Mucosa of descending colon (tissue), 3 donors: Measurements from ENCODE around the gene HRG. TPM values are rescaled to one million over a fixed set of nuclear protein-coding genes. Genes with fewer than 3 reads are reported as not detected.

ENCODE experiments used
- ATAC-seq: fragments of 200-7000 bp; cut with Tn5 transposase; one replicate; pipeline ENCODE4 v1.9.1; 2020; ENCODE audit warnings: mild to moderate bottlenecking, moderate library complexity
- DNase-seq, 3 donors: peaks; one replicate each; pipeline ENCODE4 v3.0.0-alpha.2; 2020
- H3K36me3 ChIP-seq: fragments of 200-600 bp; one replicate; pipeline ENCODE4 v1.8.0; 2021; ENCODE audit warnings: low read depth, mild to moderate bottlenecking
- H3K4me1 ChIP-seq: fragments of 200-600 bp; one replicate; pipeline ENCODE4 v1.8.0; 2021; ENCODE audit warnings: low read depth, mild to moderate bottlenecking
- H3K4me3 ChIP-seq: fragments of 200-600 bp; one replicate; pipeline ENCODE4 v1.8.0; 2021; ENCODE audit warnings: mild to moderate bottlenecking
- H3K9me3 ChIP-seq: fragments of 200-600 bp; one replicate; pipeline ENCODE4 v1.8.0; 2021; ENCODE audit warnings: mild to moderate bottlenecking
- intact Hi-C, 2 donors: fragments of 100-400 bp; cut with DNase I in 1 of 2; cut with micrococcal nuclease in 1 of 2; formaldehyde crosslinking; loops; one replicate each; pipeline versions ENCODE4 v1.11.0 to v1.11.1; 2022; cut with DNase I, micrococcal nuclease
- total RNA-seq, 3 donors: library from RNA; stranded (reverse); fragmentation: NEBNext Ultra II Directional in 2 of 3; extraction: Animal tissue kit (Norgen Biotek cat#: 25700) in 2 of 3; gene quantifications; one replicate each; pipeline versions ENCODE4 v1.2.1 to v1.2.4, GENCODE V29; 2021 to 2023
- TF ChIP-seq, protein P1 (sequence below): fragments of 200-600 bp; IDR thresholded peaks from one replicate; pipeline ENCODE4 v1.8.0; 2022; ENCODE audit warnings: antibody characterized with exemption, mild to moderate bottlenecking
- donor health status: DM: no; HTN: no; CAD: no; lungs with moderate emphysema.
- donor health status: DM: no; HTN: no; CAD: no.
- donor health status: DM: no; HTN: yes; CAD: no.

Gene HRG
- total RNA-seq, 3 donors from 2014 or later, result not detected

DNA sequence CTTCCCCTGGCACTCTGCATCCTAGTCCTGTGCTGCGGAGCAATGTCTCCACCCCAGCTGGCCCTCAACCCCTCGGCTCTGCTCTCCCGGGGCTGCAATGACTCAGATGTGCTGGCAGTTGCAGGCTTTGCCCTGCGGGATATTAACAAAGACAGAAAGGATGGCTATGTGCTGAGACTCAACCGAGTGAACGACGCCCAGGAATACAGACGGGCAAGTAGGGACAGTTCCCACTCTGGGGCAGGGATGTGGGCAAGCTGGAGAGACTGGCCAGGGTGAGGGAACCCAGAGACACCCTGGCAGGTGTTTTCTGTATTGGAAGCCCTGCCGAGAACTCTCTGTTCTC is 25.4 kb upstream of the HRG start:
- DNase-seq, result no peak
- intact Hi-C loops, result no loop called here

DNA sequence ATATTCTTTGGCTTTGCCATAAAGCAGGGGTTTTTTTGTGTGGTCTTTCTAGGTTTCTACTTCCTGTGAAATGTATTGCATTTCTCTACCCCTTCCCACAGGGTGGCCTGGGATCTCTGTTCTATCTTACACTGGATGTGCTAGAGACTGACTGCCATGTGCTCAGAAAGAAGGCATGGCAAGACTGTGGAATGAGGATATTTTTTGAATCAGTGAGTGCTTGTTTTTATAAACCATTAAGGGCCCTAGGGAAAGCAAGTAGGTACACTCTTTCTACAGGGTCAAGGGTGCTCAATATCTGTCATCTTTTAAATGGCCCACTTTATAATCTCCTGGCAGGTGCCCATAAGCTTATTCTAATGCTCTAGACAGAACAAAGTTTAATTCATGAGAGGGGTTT is 24.9 kb upstream of the HRG start:
- no peak for ATAC-seq
- peaks cover 9% of the 10 kb centered on the region for H3K4me1 ChIP-seq
- intact Hi-C loops, result no loop called here

More for the DNA sequence above, 25.4 kb upstream of the HRG start:
- TF ChIP-seq, protein P1, sequence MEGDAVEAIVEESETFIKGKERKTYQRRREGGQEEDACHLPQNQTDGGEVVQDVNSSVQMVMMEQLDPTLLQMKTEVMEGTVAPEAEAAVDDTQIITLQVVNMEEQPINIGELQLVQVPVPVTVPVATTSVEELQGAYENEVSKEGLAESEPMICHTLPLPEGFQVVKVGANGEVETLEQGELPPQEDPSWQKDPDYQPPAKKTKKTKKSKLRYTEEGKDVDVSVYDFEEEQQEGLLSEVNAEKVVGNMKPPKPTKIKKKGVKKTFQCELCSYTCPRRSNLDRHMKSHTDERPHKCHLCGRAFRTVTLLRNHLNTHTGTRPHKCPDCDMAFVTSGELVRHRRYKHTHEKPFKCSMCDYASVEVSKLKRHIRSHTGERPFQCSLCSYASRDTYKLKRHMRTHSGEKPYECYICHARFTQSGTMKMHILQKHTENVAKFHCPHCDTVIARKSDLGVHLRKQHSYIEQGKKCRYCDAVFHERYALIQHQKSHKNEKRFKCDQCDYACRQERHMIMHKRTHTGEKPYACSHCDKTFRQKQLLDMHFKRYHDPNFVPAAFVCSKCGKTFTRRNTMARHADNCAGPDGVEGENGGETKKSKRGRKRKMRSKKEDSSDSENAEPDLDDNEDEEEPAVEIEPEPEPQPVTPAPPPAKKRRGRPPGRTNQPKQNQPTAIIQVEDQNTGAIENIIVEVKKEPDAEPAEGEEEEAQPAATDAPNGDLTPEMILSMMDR, result no peak
- no peak overlapping the region for H3K4me3 ChIP-seq
- no peaks in the 10 kb centered on the region for H3K9me3 ChIP-seq
- H3K36me3 ChIP-seq, result no peaks in the 10 kb centered on the region
- ATAC-seq, result no peak
- H3K4me1 ChIP-seq, result peaks cover 9% of the 10 kb centered on the region

GRCh38 chr3:186642014-186642413 is 23.8 kb upstream of the HRG start:
- DNase-seq, result no peak
- no peaks in the 10 kb centered on the region for H3K9me3 ChIP-seq
- ATAC-seq, result no peak
- peaks cover 9% of the 10 kb centered on the region for H3K4me1 ChIP-seq
- no peaks in the 10 kb centered on the region for H3K36me3 ChIP-seq
- intact Hi-C loops, result no loop called here
- no peak overlapping the region for H3K4me3 ChIP-seq
- TF ChIP-seq, protein P1, result no peak

More for the DNA sequence above, 24.9 kb upstream of the HRG start:
- TF ChIP-seq, protein P1, result no peak
- no peak for DNase-seq
- H3K4me3 ChIP-seq, result no peak overlapping the region
- no peaks in the 10 kb centered on the region for H3K9me3 ChIP-seq
- no peaks in the 10 kb centered on the region for H3K36me3 ChIP-seq

DNA sequence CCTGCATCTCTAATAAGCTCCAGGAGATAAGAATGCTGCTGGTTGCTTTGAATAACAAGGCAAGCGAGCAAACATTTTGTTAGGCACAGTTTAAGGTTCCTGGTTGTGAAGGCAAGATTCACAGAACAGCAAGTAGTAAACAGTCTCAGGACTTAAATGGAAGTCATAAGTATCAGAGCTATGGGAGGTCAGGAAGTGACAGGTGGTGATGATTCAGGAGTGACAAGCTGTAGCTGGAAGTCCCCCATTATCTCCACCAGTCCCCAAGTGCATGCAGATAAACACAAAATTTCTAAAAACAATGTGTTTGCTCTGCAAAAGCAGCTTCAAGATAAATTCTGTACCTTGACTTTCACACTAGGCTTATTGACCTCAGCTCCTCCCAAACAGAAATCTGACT is 22.3 kb upstream of the HRG start:
- TF ChIP-seq, protein P1, result no peak

GRCh38 chr3:186644683-186645082 is 21.1 kb upstream of the HRG start:
- TF ChIP-seq, protein P1, result no peak
- ATAC-seq (no peak), DNase-seq (no peak)
- H3K4me3 ChIP-seq, result no peak overlapping the region
- no peaks in the 10 kb centered on the region for H3K4me1 ChIP-seq
- H3K9me3 ChIP-seq, result no peaks in the 10 kb centered on the region
- H3K36me3 ChIP-seq, result no peaks in the 10 kb centered on the region
- intact Hi-C loops, result no loop called here

More for the DNA sequence above, 22.3 kb upstream of the HRG start:
- no peak overlapping the region for H3K4me3 ChIP-seq
- H3K4me1 ChIP-seq, result no peaks in the 10 kb centered on the region
- no peaks in the 10 kb centered on the region for H3K9me3 ChIP-seq
- no peaks in the 10 kb centered on the region for H3K36me3 ChIP-seq
- ATAC-seq, result no peak
- intact Hi-C loops, result no loop called here
- DNase-seq, result no peak

- H3K9me3 ChIP-seq, result no peaks in the 10 kb centered on the region
- intact Hi-C loops, result no loop called here
- ATAC-seq (no peak), DNase-seq (no peak)
- H3K4me3 ChIP-seq, result no peak overlapping the region
- no peaks in the 10 kb centered on the region for H3K36me3 ChIP-seq
- H3K4me1 ChIP-seq, result no peaks in the 10 kb centered on the region
- TF ChIP-seq, protein P1, result no peak
Measured at GRCh38 chr3:186646106-186646505, 19.7 kb upstream of the HRG start.
